Measurements from ENCODE around the gene SLC38A1. TPM values are rescaled to one million over a fixed set of nuclear protein-coding genes. Genes with fewer than 3 reads are reported as not detected.
"Not testable (repeated sequence)": the region's sequence is repeated elsewhere in the genome, so short reads cannot be mapped to it uniquely, and the experiment has no call there.

The SLC38A1 gene
- total and polyA plus RNA-seq, 12 donors = 32.0 to 221 (median 140) TPM

- H3K27ac ChIP-seq = no peak overlapping the region
- no peaks in the 10 kb centered on the region for H3K9me3 ChIP-seq
- no peak for ATAC-seq
- no peak overlapping the region for H3K4me3 ChIP-seq
- WGBS, 2 donors = 61 to 62% methylated on average over 2 of the region's 2 CpGs
- H3K4me1 ChIP-seq = peaks cover 0 to 50% (median 13%) of the 10 kb centered on the region in 9 donors
- peaks cover 0 to 7% (median 0%) of the 10 kb centered on the region in 9 donors for H3K36me3 ChIP-seq
- H3K27me3 ChIP-seq = no peaks in the 10 kb centered on the region
- no peak for TF ChIP-seq CTCF (IDR thresholded peaks at IDR 0.05)
- intact Hi-C loops (cut with DNase I) = loop anchor here in 1 of 10 donors (5.0 kb wide), 1 partner anchor 46 kb away; no protein-coding TSS in a partner anchor
- DNase-seq = no peak
These were observed 10.7 kb downstream of the SLC38A1 start for GRCh38 chr12:46258129-46258528.

- intact Hi-C loops (cut with DNase I) = loop anchor here in 1 of 10 donors (5.0 kb wide), 1 partner anchor 45 kb away; no protein-coding TSS in a partner anchor
- Histone ChIP-seq H3K4me3 (no peak overlapping the region), H3K27ac (peak overlapping the region in 6 of 10 donors; percentile 4 to 50 (median 30)), H3K4me1 (peaks cover 0 to 49% (median 8%) of the 10 kb centered on the region in 9 donors), H3K36me3 (peaks cover 0 to 13% (median 0%) of the 10 kb centered on the region in 9 donors), H3K9me3 (peaks cover 0 to 4% (median 0%) of the 10 kb centered on the region in 11 donors), H3K27me3 (no peaks in the 10 kb centered on the region)
- DNase-seq (no peak), ATAC-seq (no peak)
- no peak for TF ChIP-seq CTCF (IDR thresholded peaks at IDR 0.05)
- WGBS, 2 donors = 52 to 78% methylated on average over 3 of the region's 3 CpGs
These were observed 11.9 kb downstream of the SLC38A1 start for GRCh38 chr12:46256942-46257341.

GRCh38 chr12:46253544-46254162, 15.2 kb downstream of the SLC38A1 start:
- H3K9me3 ChIP-seq = peaks cover 0 to 12% (median 0%) of the 10 kb centered on the region in 11 donors
- intact Hi-C loops (cut with DNase I) = no loop called here
- no peaks in the 10 kb centered on the region for H3K27me3 ChIP-seq
- H3K36me3 ChIP-seq = peaks cover 0 to 15% (median 0%) of the 10 kb centered on the region in 9 donors
- WGBS, 2 donors = 99 to 100% methylated on average over 2 of the region's 2 CpGs
- H3K4me1 ChIP-seq = peaks cover 0 to 24% (median 0%) of the 10 kb centered on the region in 9 donors
- DNase-seq = no peak
- TF ChIP-seq CTCF (IDR thresholded peaks at IDR 0.05) = no peak
- no peak for ATAC-seq
- no peak overlapping the region for H3K4me3 ChIP-seq
- H3K27ac ChIP-seq = no peak overlapping the region

GRCh38 chr12:46251994-46252393, 16.8 kb downstream of the SLC38A1 start:
- intact Hi-C loops (cut with DNase I); ATAC-seq; H3K27ac ChIP-seq; H3K27me3 ChIP-seq; DNase-seq; H3K4me3 ChIP-seq: not testable (repeated sequence)
- peaks cover 0 to 24% (median 0%) of the 10 kb centered on the region in 11 donors for H3K9me3 ChIP-seq
- 95% methylated on average over 5 of the region's 5 CpGs for WGBS, 2 donors
- peaks cover 0 to 15% (median 0%) of the 10 kb centered on the region in 9 donors for H3K36me3 ChIP-seq
- H3K4me1 ChIP-seq = peaks cover 0 to 15% (median 0%) of the 10 kb centered on the region in 9 donors

- intact Hi-C loops (cut with DNase I) = not testable (repeated sequence)
These were observed 18.9 kb downstream of the SLC38A1 start for GRCh38 chr12:46249960-46250359.

More at GRCh38 chr12:46249960-46250359, 18.9 kb downstream of the SLC38A1 start:
- peaks cover 0 to 15% (median 0%) of the 10 kb centered on the region in 9 donors for H3K36me3 ChIP-seq
- 82 to 90% methylated on average over 4 of the region's 4 CpGs for WGBS, 2 donors
- not testable (repeated sequence) for H3K27ac ChIP-seq, DNase-seq, H3K27me3 ChIP-seq, H3K4me3 ChIP-seq, ATAC-seq
- H3K4me1 ChIP-seq = peaks cover 0 to 16% (median 3%) of the 10 kb centered on the region in 9 donors
- H3K9me3 ChIP-seq = peaks cover 0 to 25% (median 0%) of the 10 kb centered on the region in 11 donors
